Progenitor cell of endocrine pancreas (in vitro differentiated cells): Measurements from ENCODE around the gene SLC2A10. TPM values are rescaled to one million over a fixed set of nuclear protein-coding genes. Genes with fewer than 3 reads are reported as not detected.
A peak's percentile ranks its signal among the peaks of the same experiment; 100 is the strongest.

ENCODE experiments used
- DNase-seq: peaks from one replicate; pipeline ENCODE4 v3.0.0; 2021; ENCODE audit warnings: low spot score; ENCODE audit not compliant: unreplicated experiment
- H3K27ac Mint-ChIP-seq: 2 replicates; pipeline ENCODE4 v1.8.0; 2021; ENCODE audit warnings: mild to moderate bottlenecking, moderate library complexity, mixed read lengths
- H3K27me3 Mint-ChIP-seq: 2 replicates; pipeline ENCODE4 v1.8.0; 2021; ENCODE audit warnings: mixed read lengths
- H3K36me3 Mint-ChIP-seq: 2 replicates; pipeline ENCODE4 v1.8.0; 2022; ENCODE audit warnings: mixed read lengths; ENCODE audit not compliant: insufficient read depth
- H3K4me1 Mint-ChIP-seq: 2 replicates; pipeline ENCODE4 v1.8.0; 2021; ENCODE audit warnings: low read depth, mixed read lengths
- H3K4me3 Mint-ChIP-seq: 2 replicates; pipeline ENCODE4 v1.8.0; 2021; ENCODE audit warnings: low read depth, mild to moderate bottlenecking, moderate library complexity, mixed read lengths
- H3K9me3 Mint-ChIP-seq: 2 replicates; pipeline ENCODE4 v1.8.0; 2021; ENCODE audit warnings: low read depth, mixed read lengths
- CTCF ChIP-seq: fragments of 200-600 bp; sonication (generic); IDR thresholded peaks from one replicate; pipeline ENCODE4 v1.5.0; 2021; ENCODE audit warnings: antibody characterized with exemption, mild to moderate bottlenecking; ENCODE audit not compliant: unreplicated experiment
- long read RNA-seq: library from polyadenylated mRNA; unstranded; transcript quantifications from one replicate; pipeline ENCODE4 v2.0.0, GENCODE V29; 2020
- total RNA-seq: library from RNA; stranded (reverse); gene quantifications from 2 replicates; pipeline ENCODE4 v1.2.1, GENCODE V29; 2021

Gene SLC2A10
- total RNA-seq = 16.1 and 16.6 TPM in 2 replicates
- long read RNA-seq, full-length matches to known transcripts = 10 of 17 reads
- long read RNA-seq, partial matches to known transcripts = 3 of 17 reads
- long read RNA-seq, other reads (novel, unspliced or antisense) = 4 of 17 reads

- peak; percentile 8 for TF ChIP-seq CTCF
- Mint-ChIP-seq H3K27me3 (no peaks in the 10 kb centered on the region), H3K4me3 (peak within 1 kb of the TSS; percentile 86), H3K27ac (peak within 1 kb of the TSS; percentile 97), H3K4me1 (peaks cover 22% of the 10 kb centered on the region), H3K9me3 (peaks cover 3% of the 10 kb centered on the region), H3K36me3 (no peaks in the 10 kb centered on the region)
- DNase-seq = peak; percentile 49
Observed at GRCh38 chr20:46709459-46710152, at the start of gene SLC2A10. Gene SLC2A10 (plus strand): TSS chr20:46709649. CDS start chr20:46709737, 88 bp downstream.

GRCh38 chr20:46660487-46660886 lies 49.0 kb upstream of the SLC2A10 start:
- Mint-ChIP-seq H3K36me3 (peaks cover 11% of the 10 kb centered on the region), H3K27ac (no peak overlapping the region), H3K9me3 (peaks cover 14% of the 10 kb centered on the region), H3K4me3 (no peak overlapping the region), H3K4me1 (no peaks in the 10 kb centered on the region), H3K27me3 (no peaks in the 10 kb centered on the region)
- no peak for TF ChIP-seq CTCF
- no peak for DNase-seq

- Mint-ChIP-seq H3K9me3 (peaks cover 13% of the 10 kb centered on the region), H3K27me3 (no peaks in the 10 kb centered on the region), H3K27ac (no peak overlapping the region), H3K36me3 (peaks cover 10% of the 10 kb centered on the region), H3K4me1 (no peaks in the 10 kb centered on the region), H3K4me3 (no peak overlapping the region)
- DNase-seq = no peak
- TF ChIP-seq CTCF = no peak
Observed at GRCh38 chr20:46661659-46662058, 47.8 kb upstream of the SLC2A10 start.

GRCh38 chr20:46663531-46663930 lies 45.9 kb upstream of the SLC2A10 start:
- Mint-ChIP-seq H3K27me3 (no peaks in the 10 kb centered on the region), H3K4me1 (no peaks in the 10 kb centered on the region), H3K4me3 (no peak overlapping the region), H3K9me3 (peaks cover 10% of the 10 kb centered on the region), H3K27ac (no peak overlapping the region), H3K36me3 (peaks cover 10% of the 10 kb centered on the region)
- no peak for DNase-seq
- no peak for TF ChIP-seq CTCF

- Mint-ChIP-seq H3K9me3 (peaks cover 9% of the 10 kb centered on the region), H3K4me3 (no peak overlapping the region), H3K27me3 (no peaks in the 10 kb centered on the region), H3K4me1 (no peaks in the 10 kb centered on the region), H3K27ac (no peak overlapping the region), H3K36me3 (peaks cover 10% of the 10 kb centered on the region)
- DNase-seq = no peak
- no peak for TF ChIP-seq CTCF
Observed at GRCh38 chr20:46665602-46666001, 43.8 kb upstream of the SLC2A10 start.
